ENCODE measurements around the gene NIPSNAP2.
"Not testable (repeated sequence)": the region's sequence is repeated elsewhere in the genome, so short reads cannot be mapped to it uniquely, and the experiment has no call there.

NIPSNAP2 gene

DNA sequence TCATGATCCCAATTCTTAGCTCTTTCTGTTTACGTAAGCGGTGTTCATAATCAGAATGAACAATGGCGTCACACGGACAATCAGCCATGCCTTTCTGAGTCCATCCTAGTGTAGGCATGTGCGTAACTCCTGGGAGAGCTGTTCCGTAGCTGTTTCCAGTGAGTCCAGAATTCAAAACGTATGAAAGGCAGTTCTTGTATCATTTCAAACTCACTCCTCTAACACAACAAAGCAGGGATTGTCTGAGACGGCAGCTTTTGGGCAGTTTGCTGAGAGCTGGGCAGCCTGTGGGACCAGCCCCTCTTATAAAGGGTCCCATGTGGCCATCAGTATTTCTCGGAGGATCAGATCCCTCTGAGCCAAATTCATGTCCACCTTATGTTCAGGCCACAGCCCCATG is 43.5 kb downstream of the NIPSNAP2 start:
- TF ChIP-seq, protein P1, sequence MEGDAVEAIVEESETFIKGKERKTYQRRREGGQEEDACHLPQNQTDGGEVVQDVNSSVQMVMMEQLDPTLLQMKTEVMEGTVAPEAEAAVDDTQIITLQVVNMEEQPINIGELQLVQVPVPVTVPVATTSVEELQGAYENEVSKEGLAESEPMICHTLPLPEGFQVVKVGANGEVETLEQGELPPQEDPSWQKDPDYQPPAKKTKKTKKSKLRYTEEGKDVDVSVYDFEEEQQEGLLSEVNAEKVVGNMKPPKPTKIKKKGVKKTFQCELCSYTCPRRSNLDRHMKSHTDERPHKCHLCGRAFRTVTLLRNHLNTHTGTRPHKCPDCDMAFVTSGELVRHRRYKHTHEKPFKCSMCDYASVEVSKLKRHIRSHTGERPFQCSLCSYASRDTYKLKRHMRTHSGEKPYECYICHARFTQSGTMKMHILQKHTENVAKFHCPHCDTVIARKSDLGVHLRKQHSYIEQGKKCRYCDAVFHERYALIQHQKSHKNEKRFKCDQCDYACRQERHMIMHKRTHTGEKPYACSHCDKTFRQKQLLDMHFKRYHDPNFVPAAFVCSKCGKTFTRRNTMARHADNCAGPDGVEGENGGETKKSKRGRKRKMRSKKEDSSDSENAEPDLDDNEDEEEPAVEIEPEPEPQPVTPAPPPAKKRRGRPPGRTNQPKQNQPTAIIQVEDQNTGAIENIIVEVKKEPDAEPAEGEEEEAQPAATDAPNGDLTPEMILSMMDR (IDR thresholded peaks at IDR 0.05; ENCODE audit: borderline replicate concordance, insufficient read depth, low read depth, low read length): no peak
- H3K4me3 ChIP-seq (ENCODE audit: low read depth, low read length): no peak overlapping the region

DNA sequence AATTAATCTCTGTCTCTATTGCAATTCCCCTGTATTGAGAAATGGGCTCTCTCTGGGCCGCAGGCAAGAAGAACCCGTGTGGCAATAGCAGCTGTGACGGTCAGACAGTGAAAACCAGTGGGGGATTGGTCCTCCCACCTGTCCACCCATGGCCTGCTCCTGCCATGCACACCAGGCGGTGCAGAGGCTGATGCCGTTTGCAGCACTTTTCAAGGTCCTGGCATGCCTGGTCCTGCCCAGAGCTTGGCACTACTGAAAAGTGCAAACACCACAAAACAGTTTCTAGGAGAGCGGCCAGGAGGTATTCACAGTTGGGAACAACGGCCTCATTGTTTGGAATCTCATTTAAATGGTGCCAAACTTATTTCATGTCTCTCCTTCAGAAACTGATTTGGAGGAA is 45.3 kb downstream of the NIPSNAP2 start:
- TF ChIP-seq, protein P1 (IDR thresholded peaks at IDR 0.05; ENCODE audit: borderline replicate concordance, insufficient read depth, low read depth, low read length): no peak
- H3K4me3 ChIP-seq (ENCODE audit: low read depth, low read length): no peak overlapping the region

DNA sequence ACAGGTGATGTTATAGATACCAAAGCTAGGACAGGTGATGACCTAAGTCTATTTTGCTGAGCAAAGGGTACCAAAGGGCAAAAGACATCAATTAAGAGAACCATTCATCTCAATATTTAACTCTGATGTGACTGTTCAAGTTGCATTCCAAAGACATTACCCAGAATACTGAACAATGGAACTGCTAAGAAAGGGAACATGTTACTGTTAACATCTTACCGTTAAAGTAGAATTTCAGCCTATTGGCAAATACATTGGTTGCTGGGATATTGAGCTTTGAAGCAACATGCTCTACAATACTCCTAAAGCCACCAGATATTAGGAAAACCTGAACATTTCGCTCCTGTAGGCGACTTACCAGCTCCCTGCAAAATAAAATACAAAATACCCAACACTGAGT is 52.6 kb downstream of the NIPSNAP2 start:
- H3K4me3 ChIP-seq (ENCODE audit: low read depth, low read length): not testable (repeated sequence)

DNA sequence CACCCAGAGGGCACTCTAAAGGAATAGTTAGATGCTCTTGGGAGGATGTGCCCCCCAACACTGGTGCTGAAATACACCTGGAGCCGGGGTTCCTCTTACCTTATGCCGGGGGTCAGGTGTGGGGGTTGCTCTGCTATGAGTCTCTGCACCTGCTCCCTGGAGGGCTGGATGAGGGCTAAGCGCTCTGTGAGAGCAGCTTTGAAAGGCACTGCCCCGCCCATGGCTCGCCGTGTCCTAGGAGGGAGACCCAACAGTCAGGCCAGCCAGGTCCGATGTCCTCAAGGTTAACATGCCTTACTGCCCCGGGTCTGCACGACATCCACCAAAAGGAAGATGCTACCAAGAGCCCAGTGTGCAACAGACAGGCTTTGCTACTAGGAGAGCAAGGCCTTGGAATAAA is 55.1 kb downstream of the NIPSNAP2 start:
- no peak overlapping the region for H3K4me3 ChIP-seq (ENCODE audit: low read depth, low read length)
- TF ChIP-seq, protein P1 (IDR thresholded peaks at IDR 0.05; ENCODE audit: borderline replicate concordance, insufficient read depth, low read depth, low read length): no peak

DNA sequence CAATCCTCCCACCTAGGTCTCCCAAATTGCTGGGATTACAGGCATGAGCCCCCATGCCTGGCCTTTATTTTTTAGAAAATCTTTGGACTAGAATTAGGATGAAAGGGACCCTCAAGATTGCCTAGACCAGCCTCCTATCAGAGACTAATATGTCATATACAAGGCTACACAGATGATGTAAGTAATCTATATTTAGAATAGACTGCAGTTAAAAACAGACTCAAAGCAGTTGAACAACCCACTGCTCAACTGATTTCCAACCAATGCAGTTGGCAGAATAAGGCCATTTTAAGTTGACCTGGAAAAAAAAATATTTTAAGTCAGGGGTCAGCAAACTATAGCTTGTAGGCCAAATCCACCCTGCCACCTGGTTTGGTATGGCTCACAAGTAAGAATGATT is 59.1 kb downstream of the NIPSNAP2 start:
- H3K4me3 ChIP-seq (ENCODE audit: low read depth, low read length): no peak overlapping the region
- TF ChIP-seq, protein P1 (IDR thresholded peaks at IDR 0.05; ENCODE audit: borderline replicate concordance, insufficient read depth, low read depth, low read length): no peak

DNA sequence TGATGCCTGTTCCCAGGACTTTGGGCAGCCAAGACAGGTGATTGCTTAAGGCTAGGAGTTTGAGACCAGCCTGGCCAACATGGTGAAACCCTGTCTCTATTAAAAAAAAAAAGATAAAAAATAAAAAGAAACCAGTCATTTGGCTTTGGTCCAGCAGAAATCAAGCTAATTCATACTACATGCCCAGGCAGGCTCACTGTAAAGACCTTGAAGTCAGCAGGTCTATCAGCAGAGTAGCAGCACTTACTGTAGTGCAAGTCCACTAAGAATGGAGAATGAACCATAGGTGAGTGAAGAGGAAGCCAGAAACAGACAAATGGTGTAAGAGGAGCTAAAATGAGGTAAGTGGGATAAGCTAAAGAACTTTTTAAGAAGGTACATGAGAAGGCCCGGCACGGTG is 62.2 kb downstream of the NIPSNAP2 start:
- no peak overlapping the region for H3K4me3 ChIP-seq (ENCODE audit: low read depth, low read length)
- TF ChIP-seq, protein P1 (IDR thresholded peaks at IDR 0.05; ENCODE audit: borderline replicate concordance, insufficient read depth, low read depth, low read length): no peak

DNA sequence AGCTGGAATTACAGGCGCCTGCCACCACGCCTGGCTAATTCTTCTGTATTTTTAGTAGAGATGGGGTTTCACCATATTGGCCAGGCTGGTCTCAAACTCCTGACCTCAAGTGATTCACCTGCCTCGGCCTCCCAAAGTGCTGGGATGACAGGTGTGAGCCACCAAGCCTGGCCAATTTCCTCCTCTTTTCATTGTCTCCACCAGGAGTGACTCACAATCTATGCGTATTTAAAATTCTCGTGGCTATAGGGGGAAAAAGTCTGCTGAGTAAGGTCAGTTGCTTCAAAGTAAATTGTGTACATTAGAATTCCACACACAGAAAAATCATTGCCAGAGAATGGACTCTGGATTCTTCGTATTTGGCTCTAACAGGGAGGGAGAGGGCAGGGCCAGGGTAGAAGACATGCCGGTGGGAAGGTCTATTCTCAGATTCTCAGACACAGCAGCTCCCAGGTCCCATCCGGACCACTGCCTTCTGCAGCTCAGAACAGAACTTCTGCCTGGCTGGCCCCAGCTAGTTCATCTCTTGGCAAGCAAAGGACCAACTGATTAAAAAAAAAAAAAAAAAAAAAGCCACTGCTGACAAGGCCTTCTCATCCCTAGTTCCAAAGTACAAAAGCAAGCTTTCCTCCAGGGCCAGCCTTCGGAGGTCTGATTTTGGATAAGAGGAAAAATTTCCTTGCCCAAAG is 64.7 kb downstream of the NIPSNAP2 start:
- H3K4me3 ChIP-seq (ENCODE audit: low read depth, low read length): no peak overlapping the region
- TF ChIP-seq, protein P1 (IDR thresholded peaks at IDR 0.05; ENCODE audit: borderline replicate concordance, insufficient read depth, low read depth, low read length): no peak

Measured in GM12875 (cell line).